ENCODE data around the gene ABCG1.
A peak's percentile ranks its signal among the peaks of the same experiment; 100 is the strongest.

ABCG1 gene

GRCh38 chr21:42214081-42214750 lies 4.7 kb upstream of the ABCG1 start:
- no peak for DNase-seq (ENCODE audit: low read depth)

DNA sequence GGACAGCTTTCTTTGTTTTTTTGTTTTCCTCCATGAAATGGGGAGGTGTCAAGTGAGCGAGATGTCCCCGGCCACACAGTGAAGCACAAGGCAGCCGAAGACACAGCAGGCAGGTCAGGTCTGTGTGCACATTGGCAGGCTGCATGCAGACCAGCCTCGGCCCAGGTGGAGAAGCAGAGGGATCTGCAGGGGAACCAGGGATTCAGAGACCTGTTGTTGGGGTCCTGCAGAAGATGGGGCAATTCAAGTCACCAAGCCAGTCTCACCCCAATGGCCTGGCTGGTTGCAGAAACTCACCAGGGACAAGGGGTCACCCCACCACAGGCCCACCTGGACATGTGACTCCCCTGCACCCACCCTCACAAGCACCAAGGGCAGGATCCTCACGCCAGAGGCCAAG lies 4.0 kb upstream of the ABCG1 start:
- DNase-seq (ENCODE audit: low read depth) = no peak

DNA sequence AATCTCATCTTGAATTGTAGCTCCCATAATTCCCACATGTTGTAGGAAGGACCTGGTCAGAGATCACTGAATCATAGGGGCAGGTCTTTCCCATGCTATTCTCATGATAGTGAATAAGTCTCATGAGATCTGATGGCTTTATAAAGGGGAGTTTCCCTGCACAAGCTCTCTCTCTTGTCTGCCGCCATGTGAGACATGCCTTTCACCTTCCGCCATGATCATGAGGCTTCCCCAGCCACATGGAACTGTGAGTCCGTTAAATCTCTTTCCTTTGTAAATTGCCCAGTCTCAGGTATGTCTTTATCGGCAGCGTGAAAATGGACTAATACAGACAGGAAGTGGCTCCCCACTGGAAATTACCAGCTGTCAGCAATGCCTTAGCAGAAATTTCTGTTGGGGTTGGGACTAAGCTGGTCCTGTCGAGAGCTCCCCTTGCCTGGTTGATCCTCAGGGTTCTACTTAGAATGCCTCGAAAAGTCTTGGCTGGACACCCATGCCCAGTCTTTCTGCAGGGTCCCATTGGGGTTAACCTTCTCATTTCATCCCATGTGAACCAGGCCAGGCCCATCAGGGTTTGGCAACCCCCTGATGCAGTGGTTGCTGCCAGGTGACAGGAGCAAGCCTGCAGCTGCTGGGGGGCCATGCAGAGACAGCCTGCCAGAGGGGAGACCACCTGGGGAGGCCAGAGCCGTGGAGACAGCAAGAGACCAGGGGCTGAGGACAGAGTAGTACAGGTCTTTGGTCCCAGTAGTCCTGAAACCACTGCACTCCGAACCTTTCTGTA lies 2.8 kb upstream of the ABCG1 start:
- DNase-seq (ENCODE audit: low read depth) = no peak

- DNase-seq (ENCODE audit: low read depth) = no peak
These were observed 2.0 kb upstream of the ABCG1 start for GRCh38 chr21:42216726-42217572.

DNA sequence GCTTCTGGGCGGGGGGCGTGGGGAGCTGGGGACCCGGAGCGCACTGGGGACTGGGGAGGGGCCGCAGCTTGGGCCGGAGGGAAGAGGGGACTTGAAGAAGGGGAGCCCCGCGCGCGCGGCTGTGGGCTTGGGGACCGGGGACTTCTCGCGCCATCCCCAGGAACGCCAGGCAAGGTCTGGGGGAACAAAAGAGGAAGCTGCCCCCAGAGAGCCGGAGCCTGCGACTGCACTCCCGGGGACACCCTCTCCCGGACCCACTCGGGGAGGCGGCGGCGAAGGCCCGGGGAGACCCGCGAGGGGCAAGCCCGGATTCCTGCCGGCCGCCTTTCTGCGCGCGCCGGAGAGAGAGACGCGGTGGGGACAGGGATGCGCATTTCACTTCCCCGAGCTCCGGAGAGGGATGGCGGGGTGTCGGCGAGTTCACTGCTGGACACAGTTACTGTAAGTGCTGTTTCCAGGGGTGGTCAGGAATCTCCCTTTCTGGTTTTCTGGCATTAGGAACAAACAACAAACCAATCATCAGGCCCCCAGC lies 732 bp downstream of the ABCG1 start:
- no peak for DNase-seq (ENCODE audit: low read depth)

DNA sequence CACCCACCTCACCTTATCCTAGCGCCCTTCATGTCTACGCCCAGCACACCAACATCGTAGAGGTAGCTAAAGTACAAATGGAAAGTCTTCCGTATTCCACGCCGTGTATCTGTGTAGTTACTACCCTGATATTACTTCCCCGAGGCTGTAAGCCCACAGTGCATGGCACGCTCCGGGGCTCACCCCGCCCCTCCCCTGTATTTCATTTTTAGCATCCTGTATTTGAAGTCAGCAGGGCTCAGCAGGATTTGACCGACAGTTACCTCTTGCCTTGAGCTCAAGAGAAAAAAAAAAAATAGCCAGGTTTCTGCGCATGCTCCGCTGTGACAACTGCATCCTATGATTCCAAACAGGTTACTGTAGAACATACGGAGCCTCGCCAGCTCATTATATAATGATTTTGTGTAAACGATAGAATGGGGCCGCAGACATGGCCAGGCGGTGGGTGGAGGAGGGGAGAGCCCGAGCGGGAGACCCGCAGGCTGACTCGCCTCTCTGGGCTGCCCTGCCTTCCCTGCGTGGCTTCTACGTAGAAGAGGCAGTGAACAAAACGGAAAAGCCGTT lies 1.3 kb downstream of the ABCG1 start:
- DNase-seq (ENCODE audit: low read depth) = no peak

DNA sequence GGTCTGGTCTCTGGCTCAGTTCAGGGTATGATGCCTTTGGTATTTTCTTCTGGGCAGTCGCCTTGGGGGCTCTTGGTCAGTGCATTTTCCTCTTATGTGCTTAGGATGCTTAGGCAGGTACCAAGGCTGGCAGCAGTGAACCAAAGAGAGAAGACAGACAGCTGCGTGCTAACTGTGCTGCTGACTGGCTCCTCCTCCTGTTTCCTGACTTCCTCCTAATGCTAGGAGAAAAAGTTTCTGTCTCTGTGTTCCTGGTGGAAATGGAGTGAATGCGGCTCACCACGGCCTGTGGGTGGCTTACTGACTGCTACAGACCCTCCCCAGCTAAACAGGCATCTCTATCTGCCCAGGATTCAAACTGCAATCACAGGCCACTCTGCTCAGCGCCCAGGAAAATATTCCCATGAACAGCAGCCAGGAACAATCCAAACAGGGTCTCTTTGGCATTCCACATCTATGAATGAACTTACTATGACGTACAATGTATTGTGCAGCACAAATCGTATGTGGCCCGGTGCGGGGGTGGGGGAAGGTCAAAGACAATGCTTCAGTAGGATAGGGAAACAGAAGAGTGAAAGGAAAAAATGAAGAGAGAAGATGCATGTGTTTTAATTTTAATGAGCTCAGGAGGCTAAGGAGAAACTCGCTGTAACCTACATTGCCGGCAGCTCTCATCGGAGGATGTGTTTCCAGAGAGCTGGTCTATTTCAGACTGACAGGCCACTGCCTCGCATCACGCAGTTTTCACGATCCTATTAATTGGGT lies 2.8 kb downstream of the ABCG1 start:
- DNase-seq (ENCODE audit: low read depth) = no peak

DNA sequence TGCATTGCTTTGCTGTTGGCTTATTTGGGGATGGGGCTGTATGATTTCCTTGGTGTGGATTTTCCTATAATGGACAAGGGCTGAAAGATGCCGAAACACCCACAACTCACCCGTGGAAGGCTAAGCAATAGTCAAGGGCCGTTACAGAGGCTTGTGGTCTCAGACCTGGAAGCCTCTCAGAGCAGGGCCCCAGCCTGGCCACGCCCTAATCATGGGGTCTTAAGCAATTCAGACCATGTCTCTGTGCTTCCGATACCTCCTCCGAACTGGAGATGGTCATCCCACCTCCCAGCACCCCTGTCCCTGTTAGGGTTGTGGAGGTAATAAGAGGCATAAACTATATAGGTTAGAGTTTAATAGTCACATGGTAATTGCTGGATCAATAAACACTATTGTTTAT lies 3.4 kb downstream of the ABCG1 start:
- DNase-seq (ENCODE audit: low read depth) = no peak

DNA sequence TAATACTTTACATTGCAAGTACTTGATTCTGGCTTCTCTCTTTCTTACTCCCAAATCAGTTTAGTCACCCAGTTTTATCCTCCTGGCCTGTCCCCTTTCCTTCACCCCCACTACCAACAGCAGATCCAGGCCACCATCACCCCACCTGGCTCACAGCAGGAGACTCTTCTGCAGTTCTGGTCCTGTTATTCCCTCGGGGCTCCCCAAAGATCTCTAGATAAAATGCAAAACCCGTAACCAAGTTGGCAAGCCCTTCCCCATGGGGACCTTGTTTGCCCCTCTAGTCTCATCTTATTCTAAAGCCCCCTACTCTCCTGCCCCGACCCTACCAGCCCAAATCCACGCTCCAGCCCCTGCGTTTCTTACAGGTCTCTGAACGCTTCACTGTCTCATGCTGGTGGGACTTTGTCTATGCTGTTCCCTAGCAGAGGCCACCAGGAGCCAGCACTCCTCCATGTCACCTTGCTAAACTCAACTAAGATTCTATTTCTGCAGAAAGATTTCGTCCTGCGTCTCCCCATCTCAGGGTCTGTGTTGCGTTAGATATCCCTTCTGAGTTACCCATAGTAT lies 4.0 kb downstream of the ABCG1 start:
- DNase-seq (ENCODE audit: low read depth) = no peak

DNA sequence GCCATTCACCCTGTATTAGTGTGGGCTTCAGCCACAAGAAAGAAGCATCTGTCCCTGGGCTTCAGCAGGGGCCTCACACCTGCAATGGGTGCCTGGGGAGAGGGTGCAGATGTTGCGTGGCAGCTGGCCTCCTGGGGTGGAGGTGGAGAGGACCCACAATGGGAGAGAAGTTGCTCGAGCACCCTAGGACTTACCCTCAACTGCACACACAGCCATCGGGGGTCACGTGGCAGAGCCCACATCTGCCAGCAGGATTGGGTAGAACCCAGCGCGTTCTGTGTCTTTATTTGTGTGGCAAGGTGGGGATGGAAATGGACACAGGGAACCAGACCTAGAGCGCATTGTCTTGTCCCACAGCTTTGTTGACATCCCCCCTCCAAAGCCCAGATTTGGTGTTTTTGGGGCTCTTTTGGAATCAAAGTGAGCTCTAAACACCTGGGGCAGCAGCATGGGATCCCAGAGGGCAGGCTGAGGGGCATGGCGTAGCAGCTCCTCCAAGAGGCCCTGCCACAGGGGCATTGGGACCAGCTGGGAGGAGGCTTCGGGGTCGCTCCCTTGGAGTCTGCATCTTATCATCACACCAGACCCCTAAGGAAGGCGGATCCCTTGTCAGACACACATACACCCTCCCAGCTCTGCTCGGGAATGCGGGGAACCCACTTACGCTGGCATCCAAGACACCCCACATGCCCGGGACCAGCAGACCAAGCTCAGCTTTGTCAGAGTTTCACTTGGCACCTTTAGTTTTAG lies 5.1 kb downstream of the ABCG1 start:
- no peak for DNase-seq (ENCODE audit: low read depth)

DNA sequence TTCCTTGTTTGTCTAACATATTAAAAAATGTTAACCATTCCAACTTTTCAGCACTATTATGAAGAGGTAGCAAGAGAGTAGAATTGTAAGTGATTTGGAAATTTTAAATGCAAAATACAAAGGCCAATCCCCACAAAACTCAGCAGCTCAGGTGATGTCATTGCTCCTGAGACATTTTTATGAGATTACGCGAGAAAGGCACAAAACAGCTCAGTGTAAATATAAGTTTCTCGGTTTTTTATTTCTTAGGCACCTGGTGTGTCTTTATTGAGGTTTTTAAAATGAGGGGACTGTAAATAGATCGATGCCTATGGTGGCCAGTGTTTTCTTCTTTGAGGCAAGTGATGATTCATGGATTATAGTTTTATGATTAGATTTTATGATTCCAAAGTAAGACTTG lies 6.1 kb downstream of the ABCG1 start:
- no peak for DNase-seq (ENCODE audit: low read depth)

DNA sequence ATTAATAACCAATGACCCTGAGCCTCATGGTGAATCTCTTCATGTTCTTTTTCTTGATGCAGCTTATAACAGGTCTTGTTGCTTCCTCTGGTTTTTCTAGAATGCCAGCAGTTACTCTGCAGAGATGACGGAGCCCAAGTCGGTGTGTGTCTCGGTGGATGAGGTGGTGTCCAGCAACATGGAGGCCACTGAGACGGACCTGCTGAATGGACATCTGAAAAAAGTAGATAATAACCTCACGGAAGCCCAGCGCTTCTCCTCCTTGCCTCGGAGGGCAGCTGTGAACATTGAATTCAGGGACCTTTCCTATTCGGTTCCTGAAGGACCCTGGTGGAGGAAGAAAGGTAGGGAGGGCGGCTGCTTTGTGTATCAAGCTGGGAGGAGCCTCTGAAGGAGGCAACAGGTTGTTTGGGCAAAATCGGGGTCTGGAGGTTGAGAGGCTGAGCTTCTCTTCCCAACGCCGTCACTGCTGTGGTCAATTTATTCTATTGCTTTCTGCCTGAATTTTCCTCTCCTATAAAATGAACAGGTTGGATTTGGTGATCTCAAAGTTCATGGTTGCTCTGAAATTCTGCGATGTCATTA lies 6.7 kb downstream of the ABCG1 start:
- no peak for DNase-seq (ENCODE audit: low read depth)

- DNase-seq (ENCODE audit: low read depth) = no peak
These were observed 7.7 kb downstream of the ABCG1 start for GRCh38 chr21:42226626-42227025.

DNA sequence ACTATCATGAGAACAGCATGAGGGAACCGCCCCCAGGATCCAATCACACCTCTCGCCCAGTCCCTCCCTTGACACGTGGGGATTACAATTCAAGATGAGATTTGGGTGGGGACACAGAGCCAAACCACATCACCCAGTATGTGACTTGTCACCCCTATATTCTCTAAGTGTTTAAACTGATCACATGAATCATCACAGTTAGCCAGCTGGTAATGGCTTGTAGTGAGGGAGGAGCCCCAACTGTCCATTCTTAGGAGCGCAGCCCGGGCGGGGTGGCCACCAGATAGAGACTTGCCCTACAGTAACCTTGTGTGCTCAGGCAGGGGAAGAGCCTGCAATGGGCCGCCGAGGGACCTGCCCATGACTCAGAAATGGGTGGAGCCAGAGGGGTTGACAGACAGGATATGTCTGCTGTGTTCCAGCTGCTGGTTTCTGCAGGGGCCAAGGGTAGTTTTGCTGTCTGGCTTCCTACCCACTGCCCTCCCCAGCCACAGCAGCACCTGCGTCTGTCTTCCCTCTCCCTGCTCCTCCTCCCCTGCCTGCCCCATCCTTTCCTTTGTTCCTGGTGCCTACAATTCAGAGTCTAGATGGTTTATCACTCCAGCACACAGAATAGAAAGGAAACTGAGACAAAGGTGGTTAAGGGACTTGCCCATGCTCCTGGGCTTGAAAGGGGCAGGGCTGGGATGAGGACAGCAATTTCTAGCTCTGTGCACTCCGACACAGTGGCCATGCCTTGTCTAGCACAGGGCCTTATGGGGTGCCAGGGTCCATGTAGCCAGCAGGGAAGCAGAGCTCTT lies 9.2 kb downstream of the ABCG1 start:
- peak; percentile 68 for DNase-seq (ENCODE audit: low read depth)

DNA sequence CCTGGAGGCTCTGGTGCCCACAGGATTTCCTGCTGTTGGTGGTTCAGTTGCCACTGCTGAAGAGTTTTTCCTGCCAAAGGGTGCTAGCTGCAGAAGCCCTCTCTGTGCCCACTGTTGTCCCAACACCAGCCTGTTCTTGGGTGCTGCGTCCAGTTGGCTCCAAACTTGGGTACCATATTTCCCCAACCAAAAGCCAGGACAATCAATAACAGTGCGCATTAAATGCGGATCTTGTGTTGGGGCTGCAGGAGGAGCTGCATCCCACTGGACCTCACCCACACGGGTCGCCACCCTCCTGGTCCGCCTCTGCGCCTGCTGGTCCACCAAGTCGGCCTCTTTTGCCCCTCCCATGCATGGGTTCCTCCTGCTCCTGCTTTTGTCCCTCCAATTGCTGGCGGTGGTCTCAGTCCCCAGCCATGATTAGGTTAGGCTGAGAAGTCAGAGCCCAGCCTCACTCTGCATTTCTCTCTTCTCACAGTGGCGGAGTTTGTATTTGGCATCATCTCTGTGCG lies 9.8 kb downstream of the ABCG1 start:
- DNase-seq (ENCODE audit: low read depth) = no peak

DNA sequence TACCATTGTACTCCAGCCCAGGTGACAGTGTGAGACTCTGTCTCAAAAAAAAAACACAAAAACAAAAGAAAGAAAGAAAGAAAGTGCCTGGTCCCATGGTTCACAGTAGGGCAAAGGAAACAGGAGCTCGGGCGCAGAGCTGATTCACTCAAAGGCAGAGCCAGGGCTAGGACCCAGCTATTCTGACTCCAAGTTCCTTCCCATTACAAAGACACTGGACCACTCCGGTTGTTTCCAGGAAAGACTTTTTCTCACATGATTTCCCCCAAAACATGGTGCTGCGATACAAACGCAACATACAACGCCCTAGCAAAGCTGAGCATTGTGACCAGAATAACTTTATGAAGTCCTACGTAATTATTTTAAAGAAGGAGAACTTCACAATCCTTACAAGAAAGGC lies 10.7 kb downstream of the ABCG1 start:
- DNase-seq (ENCODE audit: low read depth) = no peak

GRCh38 chr21:42230178-42230577 lies 11.2 kb downstream of the ABCG1 start:
- DNase-seq (ENCODE audit: low read depth) = no peak

DNA sequence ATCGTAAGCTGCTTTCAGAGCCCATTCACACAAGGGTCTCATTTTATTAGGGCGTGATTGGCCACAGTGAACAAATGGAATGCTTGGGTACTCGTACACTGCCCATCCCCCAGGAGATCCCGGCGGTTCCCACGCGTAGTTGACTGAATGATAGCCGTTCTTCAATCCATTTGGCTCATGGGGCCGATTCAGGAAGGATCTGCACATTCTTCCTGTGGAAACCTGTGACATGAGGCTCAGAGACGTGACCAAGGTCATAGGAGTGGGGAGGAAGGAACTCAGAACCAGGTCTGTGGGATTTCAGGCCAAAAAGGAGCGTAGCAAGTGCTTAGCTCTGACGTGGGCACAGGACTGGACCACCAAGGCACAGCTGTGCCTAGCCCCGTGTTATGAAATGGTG lies 11.7 kb downstream of the ABCG1 start:
- DNase-seq (ENCODE audit: low read depth) = no peak

GRCh38 chr21:42231756-42232155 lies 12.8 kb downstream of the ABCG1 start:
- DNase-seq (ENCODE audit: low read depth) = no peak

Data from stimulated activated CD8-positive, alpha-beta memory T cell treated with anti-CD3 and anti-CD28 coated beads, Interleukin-7, amount 100 ng/mL, for 24 hours (primary cell).